GM23248 (cell line): ENCODE measurements around the gene SLC35C1. TPM values are rescaled to one million over a fixed set of nuclear protein-coding genes. Genes with fewer than 3 reads are reported as not detected.

ENCODE experiments used
- DNase-seq: peaks from one replicate; pipeline ENCODE4 v3.0.0-alpha.2; 2015
- H2AFZ ChIP-seq: fragments of 200-600 bp; sonication (generic); 2 replicates; pipeline ENCODE4 v1.6.1; 2016; ENCODE audit warnings: antibody characterized with exemption
- H3F3A ChIP-seq: fragments of 200-600 bp; sonication (generic); 2 replicates; pipeline ENCODE4 v1.6.1; 2016; ENCODE audit warnings: mild to moderate bottlenecking, antibody characterized with exemption, mixed run types; ENCODE audit not compliant: insufficient read depth
- H3K27ac ChIP-seq: fragments of 200-600 bp; sonication (generic); 2 replicates; pipeline ENCODE4 v1.5.1; 2016; ENCODE audit warnings: mild to moderate bottlenecking
- H3K27me3 ChIP-seq: fragments of 200-600 bp; sonication (generic); replicated peaks from 2 replicates; pipeline ENCODE4 v1.6.1; 2016; ENCODE audit warnings: mild to moderate bottlenecking; ENCODE audit not compliant: insufficient read depth
- H3K36me3 ChIP-seq: fragments of 200-600 bp; sonication (generic); 2 replicates; pipeline ENCODE4 v1.6.1; 2016; ENCODE audit warnings: low read depth, mild to moderate bottlenecking
- H3K4me1 ChIP-seq: fragments of 200-600 bp; sonication (generic); 2 replicates; pipeline ENCODE4 v1.6.1; 2016; ENCODE audit warnings: mild to moderate bottlenecking; ENCODE audit not compliant: insufficient read depth
- H3K4me2 ChIP-seq: fragments of 200-600 bp; sonication (generic); one replicate; pipeline ENCODE4 v1.6.1; 2016; ENCODE audit warnings: mild to moderate bottlenecking; ENCODE audit not compliant: unreplicated experiment
- H3K4me3 ChIP-seq: fragments of 200-600 bp; sonication (generic); 2 replicates; pipeline ENCODE4 v1.5.1; 2016; ENCODE audit warnings: mild to moderate bottlenecking
- H3K79me2 ChIP-seq: fragments of 200-600 bp; sonication (generic); 2 replicates; pipeline ENCODE4 v1.6.1; 2016; ENCODE audit warnings: mild to moderate bottlenecking; ENCODE audit not compliant: insufficient read depth
- H3K9ac ChIP-seq: fragments of 200-600 bp; sonication (generic); 2 replicates; pipeline ENCODE4 v1.6.1; 2016; ENCODE audit warnings: mild to moderate bottlenecking
- H3K9me2 ChIP-seq: fragments of 200-600 bp; sonication (generic); 2 replicates; pipeline ENCODE4 v1.6.1; 2016; ENCODE audit warnings: mixed run types, mild to moderate bottlenecking, moderate library complexity; ENCODE audit not compliant: insufficient read depth
- H3K9me3 ChIP-seq: fragments of 200-600 bp; sonication (generic); one replicate; pipeline ENCODE4 v1.6.1; 2017; ENCODE audit warnings: low read depth
- H4K20me1 ChIP-seq: fragments of 200-600 bp; sonication (generic); 2 replicates; pipeline ENCODE4 v1.6.0; 2016; ENCODE audit not compliant: insufficient read depth
- EZH2 ChIP-seq: fragments of 200-600 bp; sonication (generic); IDR thresholded peaks from 2 replicates; pipeline ENCODE4 v1.6.1; 2018; ENCODE audit warnings: antibody characterized with exemption, mild to moderate bottlenecking; ENCODE audit not compliant: insufficient read depth, poor library complexity, severe bottlenecking
- EZH2phosphoT487 ChIP-seq: fragments of 200-600 bp; sonication (generic); IDR thresholded peaks from 2 replicates; pipeline ENCODE4 v1.6.1; 2018; ENCODE audit warnings: antibody characterized with exemption, moderate library complexity, mild to moderate bottlenecking, low read depth; ENCODE audit not compliant: insufficient read depth
- WGBS, 2 experiments: methylation state at CpG; one replicate each; pipeline ENCODE4 v1.1.6; 2015 to 2017; ENCODE audit warnings: low lambda C conversion rate in 2 of 2, low coverage in 1 of 2; ENCODE audit errors: missing lambda C conversion rate in 2 of 2; 5-methylcytosine and 5-hydroxymethylcytosine counted together
- in situ Hi-C: fragments of 300-500 bp; cut with MboI; formaldehyde crosslinking; loops from 2 replicates; pipeline ENCODE4 v1.15.0; 2020
- polyA plus RNA-seq: library from polyadenylated mRNA; unstranded; fragments of >200 nt; fragmentation: Nextera tagmentation; extraction: Ambion mirVana; gene quantifications from 2 replicates; pipeline ENCODE4 v1.2.1, GENCODE V29; 2016
- total RNA-seq: library from RNA; depleted of rRNA; stranded (reverse); fragments of >200 nt; shearing (Covaris generic); gene quantifications from 2 replicates; pipeline ENCODE4 v1.2.3, GENCODE V29; 2014

Gene SLC35C1
- total and polyA plus RNA-seq, 2 experiments from 2014 or later, result 12.5 to 17.8 TPM

DNA sequence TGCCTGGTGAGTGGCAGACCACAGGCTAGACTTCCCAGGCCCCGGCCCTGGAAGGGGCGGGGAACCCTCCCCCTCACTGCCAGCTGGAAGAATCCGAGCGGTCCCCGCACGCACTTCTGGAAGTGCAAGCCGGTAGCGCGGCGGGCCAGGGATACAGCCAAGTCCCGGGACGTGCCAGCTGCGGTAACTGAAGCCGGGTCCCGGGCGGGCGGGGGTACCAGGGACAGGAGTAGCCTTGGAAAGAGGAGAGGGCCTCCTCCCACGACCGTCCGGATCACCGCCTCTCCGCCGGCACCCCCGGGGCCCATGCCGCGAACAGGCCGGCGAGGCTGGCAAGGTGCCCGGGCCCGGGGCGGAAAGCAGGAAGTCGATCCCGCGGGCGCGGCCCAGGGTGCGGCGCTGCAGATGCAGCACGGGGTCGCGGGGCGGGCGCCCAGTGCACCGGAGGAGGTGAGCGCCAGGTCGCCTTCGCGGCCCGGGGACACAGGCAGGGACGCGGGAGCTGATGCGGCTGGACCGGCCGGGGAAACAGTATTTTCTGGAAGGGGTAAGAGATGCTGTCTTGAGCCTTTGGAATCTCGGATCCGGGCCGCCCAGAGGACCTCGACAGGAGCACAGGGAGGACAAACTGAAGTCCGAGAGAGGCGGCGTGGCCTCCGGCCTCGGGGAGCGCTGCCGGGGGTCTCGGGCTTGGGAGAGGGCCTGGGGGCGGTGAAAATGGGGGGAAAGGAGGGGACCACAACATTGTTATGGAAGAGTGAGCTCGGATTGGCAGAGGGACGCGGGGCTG is 783 bp upstream of the SLC35C1 start:
- H3K36me3 ChIP-seq, result no peaks in the 10 kb centered on the region
- H3K9me2 ChIP-seq, result no peaks in the 10 kb centered on the region
- H3K9me3 ChIP-seq, result no peaks in the 10 kb centered on the region
- peak overlapping the region; percentile 94 for H3K4me3 ChIP-seq
- TF ChIP-seq EZH2 (no peak), EZH2phosphoT487 (no peak)
- H2AFZ ChIP-seq, result peak overlapping the region; percentile 92
- H3K9ac ChIP-seq, result peak overlapping the region; percentile 99
- in situ Hi-C loops, result no loop called here
- no peak overlapping the region for H3K27ac ChIP-seq
- 1 to 3% methylated on average over 47 to 49 of the region's 70 CpGs for WGBS, 2 experiments
- peaks cover 39% of the 10 kb centered on the region for H3K79me2 ChIP-seq
- no peaks in the 10 kb centered on the region for H3F3A ChIP-seq
- H3K27me3 ChIP-seq, result no peaks in the 10 kb centered on the region
- H4K20me1 ChIP-seq, result no peaks in the 10 kb centered on the region
- peak overlapping the region; percentile 99 for H3K4me2 ChIP-seq
- DNase-seq, result peak; percentile 73
- peaks cover 23% of the 10 kb centered on the region for H3K4me1 ChIP-seq

DNA sequence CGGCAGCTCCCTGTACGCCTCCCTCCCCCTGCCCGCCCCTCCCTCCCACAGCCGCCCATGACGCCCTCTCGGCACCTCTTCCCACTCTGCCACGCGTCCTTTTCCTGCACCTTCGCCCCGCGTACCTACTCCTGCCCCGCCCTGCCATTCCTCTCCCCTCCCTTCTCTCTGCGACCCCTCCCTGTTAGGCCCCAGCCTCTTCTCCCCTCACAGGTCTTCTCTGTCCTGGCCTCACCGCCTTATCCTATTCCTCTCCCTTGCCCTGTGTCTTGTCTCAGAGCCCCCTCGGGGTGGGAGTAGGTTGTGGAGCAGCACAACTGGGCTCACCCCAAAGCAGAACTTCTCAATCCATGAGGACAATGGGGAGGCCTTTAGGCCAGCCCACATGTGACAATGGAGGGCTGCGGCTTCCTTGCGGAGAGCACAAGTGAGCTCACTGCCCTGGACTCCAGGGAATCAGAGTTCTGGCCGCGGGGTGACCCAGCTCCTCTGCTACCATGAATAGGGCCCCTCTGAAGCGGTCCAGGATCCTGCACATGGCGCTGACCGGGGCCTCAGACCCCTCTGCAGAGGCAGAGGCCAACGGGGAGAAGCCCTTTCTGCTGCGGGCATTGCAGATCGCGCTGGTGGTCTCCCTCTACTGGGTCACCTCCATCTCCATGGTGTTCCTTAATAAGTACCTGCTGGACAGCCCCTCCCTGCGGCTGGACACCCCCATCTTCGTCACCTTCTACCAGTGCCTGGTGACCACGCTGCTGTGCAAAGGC is 539 bp downstream of the SLC35C1 start:
- peak overlapping the region; percentile 92 for H2AFZ ChIP-seq

DNA sequence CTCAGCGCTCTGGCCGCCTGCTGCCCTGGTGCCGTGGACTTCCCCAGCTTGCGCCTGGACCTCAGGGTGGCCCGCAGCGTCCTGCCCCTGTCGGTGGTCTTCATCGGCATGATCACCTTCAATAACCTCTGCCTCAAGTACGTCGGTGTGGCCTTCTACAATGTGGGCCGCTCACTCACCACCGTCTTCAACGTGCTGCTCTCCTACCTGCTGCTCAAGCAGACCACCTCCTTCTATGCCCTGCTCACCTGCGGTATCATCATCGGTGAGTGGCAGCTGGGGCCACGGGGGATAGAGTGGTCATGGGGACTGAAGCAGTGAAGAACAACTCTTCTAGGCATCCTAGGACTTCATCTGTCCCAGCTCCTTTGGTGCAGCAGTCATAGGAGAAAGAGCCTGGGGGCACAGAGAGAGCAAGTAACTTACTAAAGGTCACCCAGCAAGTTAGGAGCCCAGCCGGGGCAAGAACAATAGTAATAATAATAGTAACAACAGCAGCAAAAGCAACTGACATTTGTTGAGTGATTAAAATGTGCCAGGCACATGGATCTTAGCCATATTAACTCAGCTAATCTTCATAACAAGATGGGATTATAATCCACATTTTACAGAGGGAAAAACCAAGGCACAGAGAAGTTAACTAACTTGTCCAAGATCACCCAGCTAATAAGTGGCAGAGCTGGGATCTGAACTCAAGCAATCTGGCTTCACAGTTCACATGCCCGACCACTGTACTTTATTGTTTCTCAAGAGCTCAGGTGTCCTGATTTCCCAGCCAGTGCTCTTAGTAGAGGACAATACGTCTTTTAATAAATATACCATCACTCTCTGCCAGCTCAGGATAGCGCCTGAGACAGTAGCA is 1.4 kb downstream of the SLC35C1 start:
- 53 to 55% methylated on average over 20 of the region's 20 CpGs for WGBS, 2 experiments
- H3K27ac ChIP-seq, result no peak overlapping the region
- TF ChIP-seq EZH2phosphoT487, result no peak
- TF ChIP-seq EZH2, result no peak
- H3K9me3 ChIP-seq, result no peaks in the 10 kb centered on the region
- H3K4me3 ChIP-seq, result peak overlapping the region; percentile 94
- no peaks in the 10 kb centered on the region for H3K36me3 ChIP-seq
- H3K4me1 ChIP-seq, result peaks cover 23% of the 10 kb centered on the region
- peaks cover 41% of the 10 kb centered on the region for H3K79me2 ChIP-seq
- in situ Hi-C loops, result no loop called here
- H3K9me2 ChIP-seq, result no peaks in the 10 kb centered on the region
- no peaks in the 10 kb centered on the region for H3K27me3 ChIP-seq
- DNase-seq, result no peak
- H4K20me1 ChIP-seq, result no peaks in the 10 kb centered on the region
- peak overlapping the region; percentile 99 for H3K9ac ChIP-seq
- no peak overlapping the region for H2AFZ ChIP-seq
- no peaks in the 10 kb centered on the region for H3F3A ChIP-seq
- peak overlapping the region; percentile 99 for H3K4me2 ChIP-seq

More for the DNA sequence above, 539 bp downstream of the SLC35C1 start:
- Histone ChIP-seq H3F3A (no peaks in the 10 kb centered on the region), H3K4me1 (peaks cover 23% of the 10 kb centered on the region), H3K27ac (peak overlapping the region; percentile 94), H3K9me3 (no peaks in the 10 kb centered on the region), H3K9ac (peak overlapping the region; percentile 99), H3K4me2 (peak overlapping the region; percentile 99), H3K4me3 (peak overlapping the region; percentile 94), H3K27me3 (no peaks in the 10 kb centered on the region), H4K20me1 (no peaks in the 10 kb centered on the region), H3K9me2 (no peaks in the 10 kb centered on the region), H3K79me2 (peaks cover 41% of the 10 kb centered on the region), H3K36me3 (no peaks in the 10 kb centered on the region)
- WGBS, 2 experiments, result 7 to 11% methylated on average over 16 to 29 of the region's 29 CpGs
- TF ChIP-seq EZH2, result no peak
- TF ChIP-seq EZH2phosphoT487, result no peak
- in situ Hi-C loops, result no loop called here
- peak; percentile 92 for DNase-seq
